ENCODE data around the gene GDAP1L1.
A peak's percentile ranks its signal among the peaks of the same experiment; 100 is the strongest.

The GDAP1L1 gene

DNA sequence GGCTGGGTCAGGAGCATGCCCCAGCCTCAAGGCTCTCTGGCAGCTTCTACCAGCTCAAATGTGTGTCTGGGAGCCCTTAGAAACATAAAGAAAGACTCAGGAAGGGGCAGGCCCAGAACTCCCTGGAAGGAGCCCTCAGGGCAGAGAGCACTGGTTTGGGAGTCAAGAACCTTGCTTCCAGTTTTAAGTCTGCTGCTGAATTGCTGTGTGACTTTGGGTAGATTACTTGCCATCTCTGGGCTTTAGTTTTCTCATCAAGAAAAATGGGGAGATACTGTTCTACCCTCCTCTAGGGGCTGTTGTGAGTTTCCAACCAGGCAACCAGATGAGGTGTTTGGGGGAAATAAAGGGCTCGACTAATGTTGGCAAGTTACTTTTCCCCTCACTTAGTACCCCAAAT is 8.8 kb downstream of the GDAP1L1 start:
- FAIRE-seq = no peak
- no peak for TF ChIP-seq POLR2A (IDR thresholded peaks at IDR 0.05; ENCODE audit: low read depth, low read length)
- no peak for DNase-seq (ENCODE audit: insufficient read length, low spot score)

DNA sequence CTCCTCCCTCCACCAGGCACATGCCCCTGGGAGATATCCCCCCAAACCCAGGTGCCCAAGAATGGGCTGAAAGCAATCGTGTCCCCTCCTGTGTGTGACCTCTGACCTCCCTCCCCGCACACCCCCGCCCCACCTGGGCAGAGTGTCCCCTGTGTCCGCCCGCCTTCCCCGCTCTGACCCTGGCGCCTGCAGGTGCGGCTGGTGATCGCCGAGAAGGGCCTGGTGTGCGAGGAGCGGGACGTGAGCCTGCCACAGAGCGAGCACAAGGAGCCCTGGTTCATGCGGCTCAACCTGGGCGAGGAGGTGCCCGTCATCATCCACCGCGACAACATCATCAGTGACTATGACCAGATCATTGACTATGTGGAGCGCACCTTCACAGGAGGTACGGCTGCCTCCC is 9.9 kb downstream of the GDAP1L1 start:
- FAIRE-seq (no peak), DNase-seq (ENCODE audit: insufficient read length, low spot score) (no peak)

DNA sequence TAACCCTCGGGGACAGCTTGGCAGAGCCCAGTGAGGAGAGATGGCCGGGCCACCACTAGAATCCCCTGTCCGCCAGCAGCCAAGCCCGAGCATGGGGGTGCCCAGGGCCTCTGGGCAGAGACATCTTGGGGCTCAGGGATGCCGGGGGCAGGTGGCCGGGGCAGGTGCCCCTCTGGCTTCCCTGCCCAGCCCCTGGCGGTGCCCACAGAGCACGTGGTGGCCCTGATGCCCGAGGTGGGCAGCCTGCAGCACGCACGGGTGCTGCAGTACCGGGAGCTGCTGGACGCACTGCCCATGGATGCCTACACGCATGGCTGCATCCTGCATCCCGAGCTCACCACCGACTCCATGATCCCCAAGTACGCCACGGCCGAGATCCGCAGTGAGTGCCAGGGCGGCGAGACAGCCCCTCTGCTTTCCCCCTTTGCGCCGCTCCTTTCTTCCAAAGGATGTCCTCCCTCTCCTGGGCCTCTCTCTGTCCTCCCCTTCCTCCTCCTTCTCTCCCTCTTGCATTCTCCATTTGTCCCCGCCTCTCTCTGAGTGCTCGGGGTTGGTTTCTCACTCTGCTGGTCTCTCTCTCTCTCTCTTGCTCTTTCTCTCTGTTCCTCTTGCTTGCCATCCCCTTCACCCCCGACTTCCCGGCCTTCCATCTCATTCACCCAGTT is 11.2 kb downstream of the GDAP1L1 start:
- no peak for TF ChIP-seq POLR2A (IDR thresholded peaks at IDR 0.05; ENCODE audit: low read depth, low read length)
- FAIRE-seq (no peak), DNase-seq (ENCODE audit: insufficient read length, low spot score) (no peak)

More for the DNA sequence above, 9.9 kb downstream of the GDAP1L1 start:
- TF ChIP-seq POLR2A (IDR thresholded peaks at IDR 0.05; ENCODE audit: low read depth, low read length) = no peak

DNA sequence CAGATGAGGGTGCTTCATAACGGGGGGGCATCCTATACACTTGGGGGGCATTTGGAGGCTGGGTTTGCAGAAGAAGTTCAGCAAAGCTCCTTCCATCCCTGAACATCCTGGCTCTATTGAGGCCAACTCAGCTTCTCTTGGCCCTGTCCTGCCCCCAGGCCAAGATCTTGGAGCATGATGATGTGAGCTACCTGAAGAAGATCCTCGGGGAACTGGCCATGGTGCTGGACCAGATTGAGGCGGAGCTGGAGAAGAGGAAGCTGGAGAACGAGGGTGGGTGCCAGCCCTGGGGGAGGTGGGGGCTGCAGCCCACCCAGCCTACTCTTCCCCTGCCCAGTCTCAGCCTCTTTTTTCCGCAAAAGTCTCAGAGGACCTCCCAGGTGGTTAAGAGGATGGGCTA is 17.2 kb downstream of the GDAP1L1 start:
- DNase-seq (ENCODE audit: insufficient read length, low spot score) (no peak), FAIRE-seq (no peak)
- TF ChIP-seq POLR2A (IDR thresholded peaks at IDR 0.05; ENCODE audit: low read depth, low read length) = no peak

DNA sequence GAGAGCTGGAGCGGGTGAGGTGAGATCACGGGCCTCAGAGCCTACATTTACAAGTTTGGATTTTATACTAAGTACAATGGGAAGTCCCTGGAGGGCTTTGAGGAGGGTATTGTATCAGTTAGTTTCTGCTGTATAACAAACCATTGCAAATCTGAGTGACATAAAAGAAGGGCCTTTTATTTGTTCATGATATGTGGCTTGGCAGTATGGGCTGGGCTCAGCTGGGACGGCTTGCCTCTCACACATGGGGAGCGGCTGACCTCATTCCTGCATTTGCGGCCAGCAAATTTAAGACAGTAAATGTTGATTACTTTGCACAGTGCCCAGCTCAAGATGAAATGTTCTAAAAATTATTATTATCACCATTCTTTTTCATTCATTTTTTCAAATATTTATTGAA is 21.7 kb downstream of the GDAP1L1 start:
- FAIRE-seq (no peak), DNase-seq (ENCODE audit: insufficient read length, low spot score) (no peak)
- TF ChIP-seq POLR2A (IDR thresholded peaks at IDR 0.05; ENCODE audit: low read depth, low read length) = no peak

DNA sequence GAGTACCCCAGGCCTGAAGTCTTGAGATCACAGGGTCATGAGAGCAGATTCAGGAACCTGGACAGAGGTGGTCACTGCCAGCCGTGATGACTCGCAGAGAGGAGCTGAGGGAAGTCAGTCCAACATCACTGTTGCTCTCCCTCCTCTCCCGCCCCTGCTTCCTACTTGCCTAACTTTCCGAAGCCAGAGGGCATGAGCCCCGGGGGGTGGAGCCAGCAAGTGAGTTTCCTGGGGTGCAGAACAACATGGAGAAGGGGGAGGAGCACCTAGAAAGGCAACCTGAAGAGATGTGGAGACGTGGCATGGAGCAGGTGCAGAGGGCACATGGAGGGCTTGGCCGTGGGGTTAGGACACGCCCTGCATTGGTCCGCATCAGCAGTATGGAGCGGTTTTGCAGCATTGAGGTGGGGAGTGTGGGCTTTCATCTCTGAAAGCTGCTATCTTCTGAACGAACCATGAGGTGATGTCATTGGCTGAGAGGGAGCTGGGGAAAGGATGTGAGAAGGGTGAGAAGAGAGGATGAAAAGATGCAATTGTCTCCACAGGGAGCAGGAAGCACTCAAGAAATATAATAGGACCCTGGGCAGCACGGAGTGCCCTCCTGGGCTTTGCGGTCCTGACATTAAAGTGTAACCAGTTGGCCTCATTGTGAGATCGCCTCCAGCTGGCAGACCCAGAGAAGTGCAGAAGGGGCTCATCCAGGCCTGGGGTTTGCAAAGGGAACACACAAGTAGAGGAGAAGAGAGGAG is 25.0 kb downstream of the GDAP1L1 start:
- TF ChIP-seq POLR2A (IDR thresholded peaks at IDR 0.05; ENCODE audit: low read depth, low read length) = no peak
- DNase-seq (ENCODE audit: insufficient read length, low spot score) = no peak
- FAIRE-seq = no peak

DNA sequence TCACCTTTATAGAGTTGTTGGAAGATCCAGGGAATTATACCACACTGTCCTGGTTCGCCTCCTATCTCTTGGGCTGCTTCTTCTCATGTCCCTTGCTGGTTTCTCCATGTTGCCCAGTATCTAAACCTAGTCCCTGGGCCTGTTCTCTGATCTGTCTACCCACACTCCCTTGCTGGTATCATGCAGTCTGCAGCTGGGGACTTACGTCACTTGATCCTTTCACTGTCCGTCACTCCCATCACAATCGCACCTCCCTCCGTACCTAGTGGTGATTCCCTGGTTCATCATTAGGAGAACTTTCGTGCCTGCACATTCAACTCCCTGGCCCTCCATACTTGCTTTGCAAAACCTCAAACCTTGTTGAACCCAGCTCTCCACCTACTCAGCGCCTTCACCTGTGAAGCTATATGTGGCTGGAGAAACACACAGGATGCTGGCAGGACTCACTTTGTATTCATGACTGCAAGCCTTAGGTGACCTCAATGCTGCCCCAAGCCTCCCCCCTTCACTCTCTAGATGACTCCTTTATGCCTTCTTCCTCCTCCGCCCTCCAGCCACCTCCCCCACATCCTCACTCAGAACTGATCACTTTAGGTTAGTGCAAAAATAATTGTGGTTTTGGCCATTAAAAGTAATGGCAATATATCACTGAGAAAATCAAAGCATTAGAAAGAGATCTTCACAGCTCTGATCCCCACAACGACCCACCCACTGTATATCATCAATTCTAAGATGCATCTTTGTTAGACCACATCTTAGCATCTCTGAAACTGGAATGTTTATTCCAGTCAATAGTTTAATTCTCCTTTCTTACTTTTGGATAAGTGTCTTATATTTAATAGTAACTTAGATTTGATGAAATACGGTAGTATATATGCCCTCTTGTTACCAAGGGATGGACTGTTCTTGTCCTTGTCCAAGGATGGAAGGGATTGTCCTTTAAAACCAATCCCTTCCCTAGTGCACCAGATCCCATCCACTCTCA is 26.4 kb downstream of the GDAP1L1 start:
- FAIRE-seq (no peak), DNase-seq (ENCODE audit: insufficient read length, low spot score) (no peak)
- no peak for TF ChIP-seq POLR2A (IDR thresholded peaks at IDR 0.05; ENCODE audit: low read depth, low read length)

DNA sequence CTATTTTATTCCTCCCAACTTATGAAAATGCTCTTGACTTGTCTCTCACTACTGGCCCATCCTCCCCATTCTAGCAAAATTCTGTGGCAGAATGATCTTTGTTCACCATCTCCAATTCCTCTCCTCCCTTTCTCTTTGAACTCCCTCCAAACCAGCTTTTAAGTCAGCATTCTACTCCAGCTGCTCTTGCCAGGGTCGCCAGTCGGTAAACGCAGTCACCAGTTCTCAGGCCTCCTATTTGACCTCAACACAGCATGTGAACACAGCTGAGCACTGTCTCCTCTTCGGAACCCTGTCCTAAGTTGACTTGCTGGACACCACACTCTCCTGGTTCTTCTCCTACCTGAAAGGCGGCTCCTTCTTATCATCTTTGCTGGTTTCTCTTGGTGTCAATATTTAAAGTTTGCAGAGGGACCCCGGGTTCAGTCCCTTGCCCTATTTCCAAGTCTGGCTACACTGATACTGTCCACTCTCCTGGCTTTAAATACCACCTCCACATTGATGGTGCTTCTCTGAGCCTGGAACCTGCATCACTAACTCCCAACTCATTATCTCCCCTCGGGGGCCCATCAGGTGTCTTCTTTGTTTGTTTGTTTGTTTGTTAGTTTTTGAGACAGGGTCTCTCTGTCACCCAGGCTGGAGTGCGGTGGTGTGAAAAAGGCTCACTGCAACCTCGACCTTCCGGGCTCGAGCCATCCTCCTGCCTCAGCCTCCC is 27.4 kb downstream of the GDAP1L1 start:
- DNase-seq (ENCODE audit: insufficient read length, low spot score) = no peak
- FAIRE-seq = no peak
- no peak for TF ChIP-seq POLR2A (IDR thresholded peaks at IDR 0.05; ENCODE audit: low read depth, low read length)

DNA sequence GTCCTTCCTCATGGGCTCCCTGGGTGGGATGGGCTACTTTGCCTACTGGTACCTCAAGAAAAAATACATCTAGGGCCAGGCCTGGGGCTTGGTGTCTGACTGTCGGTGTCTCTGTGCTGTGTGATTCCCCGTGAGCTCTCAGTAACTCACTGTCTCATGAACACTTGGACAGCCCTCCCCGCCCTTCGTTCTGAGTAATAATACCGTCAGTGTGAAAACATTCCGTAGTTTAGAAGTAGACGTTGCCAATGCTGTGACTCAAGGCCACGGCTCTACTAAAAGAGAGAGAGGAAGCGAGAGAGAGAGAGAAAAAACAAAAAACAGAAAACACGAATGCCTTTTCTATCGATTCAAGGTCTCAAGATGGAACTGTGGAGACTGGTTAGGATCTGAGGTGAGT is 32.1 kb downstream of the GDAP1L1 start:
- peak; percentile 85 for DNase-seq (ENCODE audit: insufficient read length, low spot score)
- FAIRE-seq = peak; percentile 62
- no peak for TF ChIP-seq POLR2A (IDR thresholded peaks at IDR 0.05; ENCODE audit: low read depth, low read length)

DNA sequence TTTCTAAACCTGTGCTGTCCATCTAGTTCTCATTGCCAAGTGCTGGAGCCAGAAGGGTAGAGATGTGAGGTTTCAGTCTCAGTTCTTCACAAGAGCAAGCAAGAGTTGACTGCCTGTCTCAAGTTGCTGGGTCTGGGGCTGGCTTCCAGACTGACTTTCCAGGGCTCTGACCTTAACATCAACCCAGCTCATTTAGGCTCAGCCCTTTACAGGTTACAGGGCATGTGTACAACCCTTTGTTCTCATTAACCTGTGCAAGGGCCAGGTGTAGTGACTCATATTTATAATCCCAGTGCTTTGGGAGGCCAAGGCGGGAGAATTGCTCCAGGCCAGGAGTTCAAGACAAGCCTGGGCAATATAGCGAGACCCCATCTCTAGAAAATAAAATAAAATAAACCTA is 33.3 kb downstream of the GDAP1L1 start:
- DNase-seq (ENCODE audit: insufficient read length, low spot score) = no peak
- TF ChIP-seq POLR2A (IDR thresholded peaks at IDR 0.05; ENCODE audit: low read depth, low read length) = no peak
- FAIRE-seq = no peak

DNA sequence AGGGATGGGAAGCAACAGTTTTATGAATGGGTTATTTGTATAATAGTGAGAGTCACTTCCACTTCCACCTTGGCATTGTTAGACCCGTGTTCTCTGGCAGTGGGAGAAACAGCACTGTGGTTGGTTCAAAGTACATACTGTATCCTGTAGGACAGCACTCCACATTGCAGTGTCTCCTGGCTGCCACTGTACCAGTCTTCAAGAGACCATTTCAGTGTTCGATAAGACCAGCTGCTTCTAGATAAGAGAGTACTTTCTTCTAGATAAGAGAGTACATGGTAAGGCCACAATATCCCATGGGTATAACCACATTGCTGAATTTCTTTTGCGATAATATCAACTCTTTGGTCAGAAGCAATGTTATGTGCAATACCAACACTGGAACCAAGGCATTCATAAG is 35.1 kb downstream of the GDAP1L1 start:
- no peak for DNase-seq (ENCODE audit: insufficient read length, low spot score)
- TF ChIP-seq POLR2A (IDR thresholded peaks at IDR 0.05; ENCODE audit: low read depth, low read length) = no peak
- FAIRE-seq = no peak

DNA sequence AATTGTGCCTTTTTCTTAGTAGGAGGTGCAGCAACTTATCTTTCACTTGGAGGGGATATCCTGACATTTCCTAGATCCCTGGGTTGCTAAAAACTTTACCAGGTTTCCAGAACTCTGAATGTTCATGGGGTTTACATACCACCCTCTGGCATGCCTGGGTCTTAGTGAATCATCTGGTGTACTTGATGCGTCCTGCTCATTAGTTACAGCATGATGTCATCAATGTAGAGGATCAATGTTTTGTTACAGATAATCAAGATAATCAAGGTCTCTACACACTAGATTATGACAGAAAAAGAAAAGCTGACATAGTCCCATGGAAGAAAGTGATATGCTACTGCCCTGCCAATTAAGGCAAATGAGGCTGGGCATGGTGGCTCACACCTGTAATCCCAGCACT is 36.9 kb downstream of the GDAP1L1 start:
- FAIRE-seq (no peak), DNase-seq (ENCODE audit: insufficient read length, low spot score) (no peak)
- TF ChIP-seq POLR2A (IDR thresholded peaks at IDR 0.05; ENCODE audit: low read depth, low read length) = no peak

DNA sequence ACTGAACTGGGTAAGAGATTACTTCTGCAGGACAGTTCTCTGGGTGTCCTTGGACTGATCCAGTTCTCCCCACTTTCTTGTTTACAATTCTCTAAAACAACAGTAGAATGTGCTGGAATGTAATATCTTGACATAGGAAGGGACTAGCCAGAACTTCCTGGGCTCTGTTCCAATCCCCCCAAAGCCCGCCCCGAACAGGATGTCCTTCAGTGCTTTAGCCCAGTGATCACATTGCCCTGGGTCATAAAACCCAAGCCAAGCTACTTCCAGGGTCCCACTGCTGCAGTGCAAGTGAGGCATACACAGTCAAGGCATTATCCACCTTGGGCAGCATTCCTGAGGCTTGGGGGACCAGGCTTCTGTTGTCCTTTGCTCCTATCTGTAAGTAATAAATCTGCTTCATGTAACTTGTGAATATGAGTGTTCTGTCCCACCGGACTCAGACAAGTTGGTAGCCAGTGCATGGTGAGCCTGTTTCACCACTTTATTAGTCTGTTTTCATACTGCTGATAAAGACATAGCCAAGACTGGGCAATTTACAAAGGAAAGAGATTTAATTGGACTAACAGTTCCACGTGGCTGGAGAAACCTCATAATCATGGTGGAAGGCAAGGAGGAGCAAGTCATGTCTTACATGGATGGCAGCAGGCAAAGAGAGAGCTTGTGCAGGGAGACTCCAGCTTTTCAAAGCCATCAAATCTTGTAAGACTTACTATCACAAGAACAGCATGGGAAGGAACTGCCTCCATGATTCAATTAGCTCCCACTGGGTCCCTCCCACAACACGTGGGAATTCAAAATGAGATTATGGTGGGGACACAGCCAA is 40.4 kb downstream of the GDAP1L1 start:
- TF ChIP-seq POLR2A (IDR thresholded peaks at IDR 0.05; ENCODE audit: low read depth, low read length) = no peak
- no peak for FAIRE-seq
- DNase-seq (ENCODE audit: insufficient read length, low spot score) = no peak

Measured in H54 (cell line).